ENCODE measurements around the gene XPR1. TPM values are rescaled to one million over a fixed set of nuclear protein-coding genes. Genes with fewer than 3 reads are reported as not detected.

The XPR1 gene
- total RNA-seq, 2 donors from 2014 or later: 39.3 to 50.9 TPM

- Mint-ChIP-seq H3K27ac (no peak overlapping the region), H3K9me3 (peaks cover 9% of the 10 kb centered on the region), H3K27me3 (ENCODE audit: insufficient read depth) (peaks cover 15% of the 10 kb centered on the region), H3K4me3 (no peak overlapping the region), H3K36me3 (ENCODE audit: low read depth) (peaks cover 7% of the 10 kb centered on the region), H3K4me1 (peaks cover 9% of the 10 kb centered on the region)
- DNase-seq: no peak
- H3K27me3 ChIP-seq (ENCODE audit: control insufficient read depth, insufficient read depth, low read length, poor library complexity, severe bottlenecking): no peaks in the 10 kb centered on the region
- TF ChIP-seq CTCF (conservative IDR thresholded peaks at IDR 0.05): no peak
- H3K4me3 ChIP-seq (ENCODE audit: low read length): no peak overlapping the region
- H3K4me1 ChIP-seq (ENCODE audit: control insufficient read depth, insufficient read depth, low read length): no peaks in the 10 kb centered on the region
- H3K9me3 ChIP-seq (ENCODE audit: control insufficient read depth, low read length): peaks cover 9% of the 10 kb centered on the region
- H3K27ac ChIP-seq (ENCODE audit: low read depth, low read length): no peak overlapping the region
- WGBS, 2 experiments (ENCODE audit: insufficient coverage in 1 of 2, insufficient read length in 1 of 2): 88 to 92% methylated on average over 3 to 6 of the region's 6 CpGs
- H3K9ac ChIP-seq (ENCODE audit: extremely low read depth, low read length, poor library complexity, severe bottlenecking): no peak overlapping the region
- H3K36me3 ChIP-seq (ENCODE audit: control insufficient read depth, insufficient read depth, low read length): no peaks in the 10 kb centered on the region
Observed at GRCh38 chr1:180745098-180745497, 113.3 kb downstream of the XPR1 start.

DNA sequence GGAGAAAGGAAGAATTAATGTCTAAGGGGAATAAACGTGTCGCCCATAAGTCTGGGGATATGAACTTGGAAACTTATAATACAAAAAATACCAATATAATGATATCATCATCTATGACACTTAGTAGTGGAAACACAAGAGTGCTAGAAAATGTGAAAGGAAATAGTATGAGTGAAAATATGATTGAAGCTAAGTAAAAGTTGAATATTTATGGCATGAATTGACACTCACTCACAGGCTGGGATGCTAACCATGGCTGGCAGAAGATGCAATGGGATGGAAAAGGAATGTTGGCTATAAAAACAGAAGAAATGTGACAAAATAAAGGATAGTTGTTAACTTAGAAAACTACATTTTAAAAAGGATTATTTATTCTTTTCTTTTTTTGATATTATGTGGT lies 120.1 kb downstream of the XPR1 start:
- no peak overlapping the region for H3K4me3 Mint-ChIP-seq

DNA sequence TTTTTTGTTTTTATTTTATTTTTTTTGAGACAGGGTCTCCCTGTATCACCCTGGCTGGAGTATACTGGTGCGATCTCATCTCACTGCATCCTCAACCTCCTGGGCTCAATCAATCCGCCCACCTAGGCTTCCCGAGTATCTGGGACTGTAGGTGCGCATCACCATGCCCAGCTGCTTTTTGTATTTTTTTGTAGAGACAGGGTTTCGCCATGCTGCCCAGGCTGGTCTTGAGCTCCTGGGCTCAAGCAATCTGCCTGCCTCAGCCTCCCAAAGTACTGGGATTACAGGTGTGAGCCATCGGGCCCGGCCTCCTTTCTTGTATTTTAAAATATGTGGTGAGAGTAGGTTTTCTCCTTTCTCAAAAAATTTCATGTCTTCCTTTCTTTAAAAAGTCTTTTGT lies 122.6 kb downstream of the XPR1 start:
- no peak overlapping the region for H3K4me3 Mint-ChIP-seq
- H3K36me3 Mint-ChIP-seq (ENCODE audit: low read depth): peaks cover 4% of the 10 kb centered on the region
- H3K4me1 ChIP-seq (ENCODE audit: control insufficient read depth, insufficient read depth, low read length): no peaks in the 10 kb centered on the region
- H3K9me3 Mint-ChIP-seq: peaks cover 6% of the 10 kb centered on the region
- no peaks in the 10 kb centered on the region for H3K9me3 ChIP-seq (ENCODE audit: control insufficient read depth, low read length)
- H3K27me3 Mint-ChIP-seq (ENCODE audit: insufficient read depth): no peaks in the 10 kb centered on the region
- no peak overlapping the region for H3K4me3 ChIP-seq (ENCODE audit: low read length)
- DNase-seq: no peak
- H3K27ac Mint-ChIP-seq: no peak overlapping the region
- WGBS, 2 experiments (ENCODE audit: insufficient coverage in 1 of 2, insufficient read length in 1 of 2): 97 to 100% methylated on average over 2 to 5 of the region's 7 CpGs
- H3K27ac ChIP-seq (ENCODE audit: low read depth, low read length): no peak overlapping the region
- H3K27me3 ChIP-seq (ENCODE audit: control insufficient read depth, insufficient read depth, low read length, poor library complexity, severe bottlenecking): no peaks in the 10 kb centered on the region
- H3K36me3 ChIP-seq (ENCODE audit: control insufficient read depth, insufficient read depth, low read length): no peaks in the 10 kb centered on the region
- H3K4me1 Mint-ChIP-seq: no peaks in the 10 kb centered on the region
- no peak overlapping the region for H3K9ac ChIP-seq (ENCODE audit: extremely low read depth, low read length, poor library complexity, severe bottlenecking)
- no peak for TF ChIP-seq CTCF (conservative IDR thresholded peaks at IDR 0.05)

More for the DNA sequence above, 120.1 kb downstream of the XPR1 start:
- WGBS, 2 experiments (ENCODE audit: insufficient coverage in 1 of 2, insufficient read length in 1 of 2): no CpG with 5 or more reads among the region's 2 CpGs
- DNase-seq: no peak
- no peak for TF ChIP-seq CTCF (conservative IDR thresholded peaks at IDR 0.05)
- Histone ChIP-seq H3K4me1 (ENCODE audit: control insufficient read depth, insufficient read depth, low read length) (no peaks in the 10 kb centered on the region), H3K27me3 (ENCODE audit: control insufficient read depth, insufficient read depth, low read length, poor library complexity, severe bottlenecking) (no peaks in the 10 kb centered on the region), H3K4me3 (ENCODE audit: low read length) (no peak overlapping the region), H3K36me3 (ENCODE audit: control insufficient read depth, insufficient read depth, low read length) (no peaks in the 10 kb centered on the region), H3K9me3 (ENCODE audit: control insufficient read depth, low read length) (no peaks in the 10 kb centered on the region), H3K27ac (ENCODE audit: low read depth, low read length) (no peak overlapping the region), H3K9ac (ENCODE audit: extremely low read depth, low read length, poor library complexity, severe bottlenecking) (no peak overlapping the region)
- Mint-ChIP-seq H3K4me1 (peaks cover 6% of the 10 kb centered on the region), H3K27ac (no peak overlapping the region), H3K27me3 (ENCODE audit: insufficient read depth) (peaks cover 7% of the 10 kb centered on the region), H3K9me3 (peaks cover 6% of the 10 kb centered on the region), H3K36me3 (ENCODE audit: low read depth) (peaks cover 4% of the 10 kb centered on the region)
